ENCODE data around the gene FAM210B.

FAM210B gene

DNA sequence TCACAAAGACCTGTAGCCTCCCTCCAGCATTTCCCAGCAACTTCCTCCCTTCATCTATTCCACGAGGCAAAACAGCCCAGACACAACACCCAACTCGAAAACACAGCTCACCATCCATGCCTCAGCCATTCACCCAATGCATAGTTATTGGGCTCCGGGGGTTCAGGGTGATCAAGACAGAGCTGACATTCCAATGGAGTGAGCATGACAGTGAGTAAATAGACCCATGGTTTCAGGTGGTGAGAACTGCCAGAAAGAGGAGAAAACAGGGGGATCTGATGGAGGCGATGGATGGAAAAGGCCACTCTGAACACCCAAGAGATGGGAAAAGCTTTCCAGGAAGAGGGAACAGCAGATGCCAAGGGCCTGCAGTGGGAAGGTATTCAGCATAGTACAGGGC, 59.1 kb downstream of the FAM210B start:
- H3K9ac ChIP-seq = no peak overlapping the region

More for the DNA sequence above, 59.1 kb downstream of the FAM210B start:
- TF ChIP-seq, protein P1, sequence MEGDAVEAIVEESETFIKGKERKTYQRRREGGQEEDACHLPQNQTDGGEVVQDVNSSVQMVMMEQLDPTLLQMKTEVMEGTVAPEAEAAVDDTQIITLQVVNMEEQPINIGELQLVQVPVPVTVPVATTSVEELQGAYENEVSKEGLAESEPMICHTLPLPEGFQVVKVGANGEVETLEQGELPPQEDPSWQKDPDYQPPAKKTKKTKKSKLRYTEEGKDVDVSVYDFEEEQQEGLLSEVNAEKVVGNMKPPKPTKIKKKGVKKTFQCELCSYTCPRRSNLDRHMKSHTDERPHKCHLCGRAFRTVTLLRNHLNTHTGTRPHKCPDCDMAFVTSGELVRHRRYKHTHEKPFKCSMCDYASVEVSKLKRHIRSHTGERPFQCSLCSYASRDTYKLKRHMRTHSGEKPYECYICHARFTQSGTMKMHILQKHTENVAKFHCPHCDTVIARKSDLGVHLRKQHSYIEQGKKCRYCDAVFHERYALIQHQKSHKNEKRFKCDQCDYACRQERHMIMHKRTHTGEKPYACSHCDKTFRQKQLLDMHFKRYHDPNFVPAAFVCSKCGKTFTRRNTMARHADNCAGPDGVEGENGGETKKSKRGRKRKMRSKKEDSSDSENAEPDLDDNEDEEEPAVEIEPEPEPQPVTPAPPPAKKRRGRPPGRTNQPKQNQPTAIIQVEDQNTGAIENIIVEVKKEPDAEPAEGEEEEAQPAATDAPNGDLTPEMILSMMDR (conservative IDR thresholded peaks at IDR 0.05; ENCODE audit: low read depth, low read length) = no peak
- H3K27ac ChIP-seq = no peak overlapping the region
- no peaks in the 10 kb centered on the region for H3K4me1 ChIP-seq (ENCODE audit: low read depth, poor library complexity, severe bottlenecking)
- H3K36me3 ChIP-seq (ENCODE audit: insufficient read depth) = no peaks in the 10 kb centered on the region
- no peaks in the 10 kb centered on the region for H3K79me2 ChIP-seq (ENCODE audit: insufficient read depth, low read depth)
- no peaks in the 10 kb centered on the region for H4K20me1 ChIP-seq (ENCODE audit: insufficient read depth)
- H3K4me2 ChIP-seq = no peak overlapping the region
- no peak overlapping the region for H2AFZ ChIP-seq (ENCODE audit: low read depth)
- no peaks in the 10 kb centered on the region for H3K27me3 ChIP-seq (ENCODE audit: insufficient read depth, low read depth)
- no peak overlapping the region for H3K4me3 ChIP-seq (IDR thresholded peaks at IDR 0.05; ENCODE audit: insufficient read depth, low read depth, low read length)
